CD14-positive monocyte (primary cell): Measurements from ENCODE around the gene EPHA10. TPM values are rescaled to one million over a fixed set of nuclear protein-coding genes. Genes with fewer than 3 reads are reported as not detected.

Experiments used
- DNase-seq, 3 donors: peaks; one replicate each; pipeline ENCODE4 v3.0.0-alpha.2; 2011 to 2022
- H2AFZ ChIP-seq: 2 replicates; pipeline ENCODE4 v1.6.0; 2012; ENCODE audit warnings: mild to moderate bottlenecking, low read depth, low read length, inconsistent platforms; ENCODE audit not compliant: insufficient read depth, poor library complexity, severe bottlenecking
- H3K27ac ChIP-seq, 2 donors: 1 replicate in 1 of 2; 2 replicates in 1 of 2; pipeline ENCODE4 v1.5.1; 2012 to 2013; ENCODE audit warnings: low read length in 2 of 2, control low read depth in 1 of 2, inconsistent platforms in 1 of 2, low read depth in 1 of 2, mild to moderate bottlenecking in 1 of 2
- H3K27me3 ChIP-seq, 2 donors: one replicate each; pipeline versions ENCODE4 v1.6.0 to v1.6.1; 2011 to 2013; ENCODE audit warnings: low read length in 2 of 2; ENCODE audit not compliant: control insufficient read depth in 2 of 2, insufficient read depth in 2 of 2
- H3K36me3 ChIP-seq, 2 donors: replicated peaks in 1 of 2; 1 replicate in 1 of 2; 2 replicates in 1 of 2; pipeline versions ENCODE4 v1.5.1 to v1.6.1; 2012 to 2013; ENCODE audit warnings: low read length in 2 of 2, control low read depth in 1 of 2, inconsistent platforms in 1 of 2, mild to moderate bottlenecking in 1 of 2; ENCODE audit not compliant: insufficient read depth in 2 of 2, control insufficient read depth in 1 of 2
- H3K4me1 ChIP-seq, 2 donors: 1 replicate in 1 of 2; 2 replicates in 1 of 2; pipeline versions ENCODE4 v1.5.1 to v1.6.1; 2012 to 2013; ENCODE audit warnings: low read length in 2 of 2, control low read depth in 1 of 2, inconsistent platforms in 1 of 2, mild to moderate bottlenecking in 1 of 2, moderate library complexity in 1 of 2; ENCODE audit not compliant: insufficient read depth in 2 of 2, control insufficient read depth in 1 of 2
- H3K4me2 ChIP-seq: replicated peaks from 2 replicates; pipeline ENCODE3; 2012; ENCODE audit warnings: low read length, moderate library complexity, mild to moderate bottlenecking; ENCODE audit not compliant: poor library complexity, severe bottlenecking; ENCODE audit errors: extremely low read depth
- H3K4me3 ChIP-seq, 3 experiments: fragments of 200-600 bp in 1 of 3; sonication (generic) in 1 of 3; replicated peaks in 1 of 3; 1 replicate in 2 of 3; 2 replicates in 1 of 3; pipeline ENCODE4 v1.5.1; 2011 to 2013; ENCODE audit warnings: low read length in 3 of 3, mild to moderate bottlenecking in 3 of 3, control low read depth in 2 of 3, low read depth in 2 of 3, inconsistent platforms in 1 of 3, moderate library complexity in 1 of 3
- H3K79me2 ChIP-seq: 2 replicates; pipeline ENCODE4 v1.6.0; 2012; ENCODE audit warnings: mild to moderate bottlenecking, control low read depth, inconsistent platforms, low read length, moderate library complexity; ENCODE audit not compliant: insufficient read depth
- H3K9ac ChIP-seq: 2 replicates; pipeline ENCODE4 v1.6.0; 2017; ENCODE audit warnings: low read length, mild to moderate bottlenecking; ENCODE audit not compliant: insufficient read depth, poor library complexity, severe bottlenecking
- H3K9me3 ChIP-seq, 2 donors: replicated peaks in 1 of 2; 1 replicate in 1 of 2; 2 replicates in 1 of 2; pipeline versions ENCODE4 v1.5.1 to v1.6.1; 2012 to 2013; ENCODE audit warnings: low read length in 2 of 2, control low read depth in 1 of 2; ENCODE audit not compliant: control insufficient read depth in 1 of 2, insufficient read depth in 1 of 2
- H4K20me1 ChIP-seq: 2 replicates; pipeline ENCODE4 v1.6.0; 2012; ENCODE audit warnings: mild to moderate bottlenecking, low read length, control low read depth, moderate library complexity; ENCODE audit not compliant: insufficient read depth
- H3K27ac Mint-ChIP-seq, 7 donors: one replicate each; pipeline ENCODE4 v1.8.0; 2020; ENCODE audit warnings: mild to moderate bottlenecking in 7 of 7, mixed read lengths in 7 of 7, moderate library complexity in 6 of 7, inconsistent platforms in 2 of 7
- H3K27me3 Mint-ChIP-seq, 3 donors: one replicate each; pipeline ENCODE4 v1.8.0; 2021 to 2022; ENCODE audit warnings: low read depth in 3 of 3, mild to moderate bottlenecking in 3 of 3, mixed read lengths in 3 of 3, moderate library complexity in 3 of 3, inconsistent platforms in 1 of 3
- H3K36me3 Mint-ChIP-seq, 2 donors: one replicate each; pipeline ENCODE4 v1.8.0; 2020; ENCODE audit warnings: mixed read lengths in 2 of 2, inconsistent platforms in 1 of 2, mild to moderate bottlenecking in 1 of 2
- H3K4me1 Mint-ChIP-seq: one replicate; pipeline ENCODE4 v1.8.0; 2020; ENCODE audit warnings: mild to moderate bottlenecking, mixed read lengths
- H3K4me3 Mint-ChIP-seq, 2 donors: one replicate each; pipeline ENCODE4 v1.8.0; 2020; ENCODE audit warnings: mild to moderate bottlenecking in 2 of 2, mixed read lengths in 2 of 2, moderate library complexity in 1 of 2
- H3K9me3 Mint-ChIP-seq, 7 donors: one replicate each; pipeline ENCODE4 v1.8.0; 2020 to 2022; ENCODE audit warnings: mixed read lengths in 7 of 7, mild to moderate bottlenecking in 6 of 7, moderate library complexity in 6 of 7, inconsistent platforms in 2 of 7
- CTCF ChIP-seq: fragments of 200-600 bp; IDR thresholded peaks from one replicate; pipeline ENCODE4 v1.8.0; 2022; ENCODE audit warnings: antibody characterized with exemption, mild to moderate bottlenecking
- WGBS: methylation state at CpG from one replicate; pipeline ENCODE4 v1.1.5; 2013; ENCODE audit warnings: missing lambda C conversion rate; ENCODE audit not compliant: insufficient coverage; 5-methylcytosine and 5-hydroxymethylcytosine counted together
- intact Hi-C, 2 donors: fragments of 100-400 bp; cut with micrococcal nuclease; formaldehyde crosslinking; loops; one replicate each; pipeline versions ENCODE4 v1.15.0 to v1.15.1; 2023
- polyA plus RNA-seq, 3 donors: library from polyadenylated mRNA; depleted of rRNA in 1 of 3; unstranded in 2 of 3; stranded (reverse) in 1 of 3; fragments of 300-500 nt in 2 of 3; fragments of >200 nt in 1 of 3; fragmentation: Illumina TruSeq in 2 of 3; gene quantifications; 1 replicate in 2 of 3; 2 replicates in 1 of 3; pipeline ENCODE4 v1.2.3, GENCODE V29; 2012 to 2021

EPHA10 gene
- polyA plus RNA-seq, 3 donors: not detected

DNA sequence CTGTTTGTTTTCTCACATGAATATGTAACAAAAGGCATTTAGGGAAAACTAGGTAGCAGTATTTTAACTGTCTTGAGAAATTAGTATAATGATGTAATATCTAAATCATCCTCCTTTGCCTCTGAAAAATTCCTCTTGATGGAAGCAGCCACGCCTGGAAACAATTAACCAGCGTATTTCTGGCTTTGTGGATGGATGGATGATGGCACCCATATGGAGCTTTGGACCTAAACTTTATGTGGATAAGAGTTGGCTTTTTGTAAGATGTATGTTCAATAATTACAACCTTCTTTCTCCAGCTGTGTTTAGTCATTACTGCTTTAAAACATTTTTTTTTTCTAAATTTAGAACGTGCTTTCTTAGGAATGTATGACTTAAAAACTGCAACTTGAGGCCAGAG, 60.0 kb downstream of the EPHA10 start:
- Histone ChIP-seq H3K9me3 (no peaks in the 10 kb centered on the region), H3K79me2 (no peaks in the 10 kb centered on the region), H3K4me1 (no peaks in the 10 kb centered on the region), H3K9ac (no peak overlapping the region), H3K27ac (no peak overlapping the region), H3K36me3 (peaks cover 85 to 99% of the 10 kb centered on the region in 2 donors), H2AFZ (no peak overlapping the region), H3K4me3 (no peak overlapping the region), H3K27me3 (no peaks in the 10 kb centered on the region), H4K20me1 (no peaks in the 10 kb centered on the region), H3K4me2 (no peak overlapping the region)
- intact Hi-C loops: no loop called here
- Mint-ChIP-seq H3K4me3 (no peak overlapping the region), H3K9me3 (peaks cover 0 to 2% (median 0%) of the 10 kb centered on the region in 7 donors), H3K4me1 (no peaks in the 10 kb centered on the region), H3K36me3 (peaks cover 83 to 96% of the 10 kb centered on the region in 2 donors), H3K27ac (peak overlapping the region in 2 of 7 donors; percentile 3 to 32), H3K27me3 (peaks cover 0 to 2% (median 0%) of the 10 kb centered on the region in 3 donors)
- no peak for DNase-seq
- TF ChIP-seq CTCF: no peak
- WGBS: no CpG with 5 or more reads among the region's 3 CpGs

DNA sequence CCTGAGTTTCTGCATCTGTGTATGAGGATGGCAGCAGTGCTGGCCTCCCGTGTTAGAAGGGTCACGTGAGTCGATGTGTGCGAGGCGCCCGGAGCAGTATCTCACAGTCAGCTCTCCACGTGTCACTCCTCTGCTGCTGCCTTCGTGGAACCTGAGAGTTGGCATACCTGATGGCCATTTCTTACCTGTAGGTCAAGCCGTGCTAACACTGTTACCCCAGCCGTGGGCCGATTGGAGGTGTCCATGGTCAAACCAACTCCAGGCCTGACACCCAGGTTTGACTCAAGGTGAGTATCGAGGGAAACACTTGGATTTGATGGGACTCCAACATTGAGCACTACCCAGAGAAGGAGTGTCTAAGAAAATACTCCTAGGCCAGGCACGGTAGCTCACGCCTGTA, 61.9 kb downstream of the EPHA10 start:
- no peaks in the 10 kb centered on the region for H3K4me1 ChIP-seq
- Mint-ChIP-seq H3K4me3 (no peak overlapping the region), H3K36me3 (peaks cover 78 to 94% of the 10 kb centered on the region in 2 donors), H3K27ac (peak overlapping the region in 1 of 7 donors; percentile 23), H3K27me3 (peaks cover 0 to 2% (median 0%) of the 10 kb centered on the region in 3 donors), H3K4me1 (no peaks in the 10 kb centered on the region), H3K9me3 (peaks cover 0 to 2% (median 0%) of the 10 kb centered on the region in 7 donors)
- no peaks in the 10 kb centered on the region for H3K9me3 ChIP-seq
- H3K79me2 ChIP-seq: no peaks in the 10 kb centered on the region
- H3K9ac ChIP-seq: no peak overlapping the region
- DNase-seq: no peak
- no peak overlapping the region for H3K4me2 ChIP-seq
- H3K4me3 ChIP-seq: no peak overlapping the region
- 97% methylated on average over 14 of the region's 14 CpGs for WGBS
- H4K20me1 ChIP-seq: no peaks in the 10 kb centered on the region
- peaks cover 73 to 99% of the 10 kb centered on the region in 2 donors for H3K36me3 ChIP-seq
- no peak overlapping the region for H2AFZ ChIP-seq
- no peak overlapping the region for H3K27ac ChIP-seq
- no peak for TF ChIP-seq CTCF
- intact Hi-C loops: no loop called here
- no peaks in the 10 kb centered on the region for H3K27me3 ChIP-seq
